Measurements from ENCODE around the gene TRIM5.
"Not testable (repeated sequence)": the region's sequence is repeated elsewhere in the genome, so short reads cannot be mapped to it uniquely, and the experiment has no call there.

TRIM5 gene, protein sequence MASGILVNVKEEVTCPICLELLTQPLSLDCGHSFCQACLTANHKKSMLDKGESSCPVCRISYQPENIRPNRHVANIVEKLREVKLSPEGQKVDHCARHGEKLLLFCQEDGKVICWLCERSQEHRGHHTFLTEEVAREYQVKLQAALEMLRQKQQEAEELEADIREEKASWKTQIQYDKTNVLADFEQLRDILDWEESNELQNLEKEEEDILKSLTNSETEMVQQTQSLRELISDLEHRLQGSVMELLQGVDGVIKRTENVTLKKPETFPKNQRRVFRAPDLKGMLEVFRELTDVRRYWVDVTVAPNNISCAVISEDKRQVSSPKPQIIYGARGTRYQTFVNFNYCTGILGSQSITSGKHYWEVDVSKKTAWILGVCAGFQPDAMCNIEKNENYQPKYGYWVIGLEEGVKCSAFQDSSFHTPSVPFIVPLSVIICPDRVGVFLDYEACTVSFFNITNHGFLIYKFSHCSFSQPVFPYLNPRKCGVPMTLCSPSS

DNA sequence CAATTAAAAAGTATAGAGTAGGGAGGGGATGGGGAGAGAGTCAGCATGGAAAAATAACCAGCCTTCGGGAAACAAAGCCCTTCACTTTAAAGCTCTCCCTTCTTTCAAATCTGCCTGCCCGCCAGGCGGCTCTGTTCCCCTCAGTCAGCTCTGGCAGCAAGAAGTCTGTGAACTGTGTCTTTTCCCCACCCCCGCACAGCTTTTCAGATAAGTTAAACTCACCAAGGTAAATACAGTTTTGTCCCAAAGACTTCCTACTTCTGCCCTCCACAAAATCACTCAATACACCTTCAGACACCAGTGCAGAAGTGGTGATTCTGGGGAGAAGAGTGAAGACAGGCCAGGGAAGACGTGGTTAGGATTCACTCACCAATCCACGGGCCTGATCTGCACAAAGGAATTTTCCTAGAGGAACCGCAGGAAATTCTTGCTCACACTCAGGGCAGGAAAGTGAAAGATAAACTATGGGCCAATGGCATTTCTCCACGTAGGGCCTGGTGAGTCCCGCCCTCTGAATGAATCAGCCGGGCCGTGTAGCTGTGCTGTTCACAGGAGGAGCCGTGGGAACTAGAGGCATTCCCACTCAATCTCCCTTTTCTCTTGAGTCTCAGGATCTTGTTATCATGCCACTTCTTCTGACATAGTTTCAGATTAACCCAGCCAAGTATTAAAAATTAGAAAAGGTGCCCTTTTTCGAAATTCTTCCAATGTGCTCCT, at the start of gene TRIM5:
TRIM5 (minus strand) TSS at position 429 of the 717 bp plus-strand sequence. CDS start 4,897 bp downstream, outside the sequence.
- DNase-seq = peak; percentile 55 to 80

DNA sequence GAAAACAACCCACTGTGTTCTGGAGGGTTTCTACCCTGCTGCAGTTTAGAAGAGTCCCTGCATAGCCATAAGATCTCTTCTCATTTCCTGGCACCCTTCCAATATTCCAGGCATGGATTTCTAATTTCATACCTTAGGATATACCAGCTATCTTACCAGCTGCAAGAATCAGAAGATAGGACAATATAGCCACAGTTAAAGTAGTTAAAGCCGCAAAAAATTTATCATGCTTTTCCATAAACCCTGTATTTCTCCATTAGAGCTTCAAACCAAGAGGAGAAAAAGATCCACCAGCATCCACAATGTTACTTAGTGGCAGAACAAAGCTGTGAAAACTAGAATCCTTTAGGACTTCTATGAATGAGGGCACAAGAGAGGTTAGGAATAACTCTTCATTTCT, 42.8 kb upstream of the TRIM5 start:
- no peak for DNase-seq

DNA sequence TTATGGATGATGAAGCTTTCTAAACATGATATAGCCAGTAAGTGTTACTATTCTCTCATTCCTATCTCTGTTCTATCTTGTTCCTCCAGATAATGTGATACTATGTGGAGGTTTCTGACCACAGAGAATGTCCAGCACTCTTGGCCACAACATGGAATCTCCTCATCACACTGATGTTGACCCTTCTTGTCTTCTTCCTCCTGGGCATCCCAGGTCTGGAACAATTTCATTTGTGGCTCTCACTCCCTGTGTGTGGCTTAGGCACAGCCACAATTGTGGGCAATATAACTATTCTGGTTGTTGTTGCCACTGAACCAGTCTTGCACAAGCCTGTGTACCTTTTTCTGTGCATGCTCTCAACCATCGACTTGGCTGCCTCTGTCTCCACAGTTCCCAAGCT, 41.5 kb upstream of the TRIM5 start:
- no peak for DNase-seq

DNA sequence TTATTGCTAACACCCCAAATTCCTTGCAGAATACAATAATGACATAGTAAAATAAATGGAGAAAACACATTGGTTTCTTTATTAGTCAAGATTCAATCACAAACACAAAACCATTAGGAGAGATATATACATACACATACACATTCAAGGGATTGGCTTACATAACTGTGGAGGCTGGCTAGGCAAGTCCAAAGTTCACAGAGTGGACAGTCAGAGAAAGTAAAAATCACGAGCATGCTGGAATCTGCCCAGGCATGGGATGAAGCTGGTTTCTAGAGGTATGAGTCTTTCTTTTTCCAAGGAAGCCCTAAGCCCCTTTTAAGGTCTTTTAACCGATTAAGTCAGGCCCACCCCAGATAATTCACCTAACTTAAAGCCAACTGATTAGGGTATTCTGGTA, 37.7 kb upstream of the TRIM5 start:
- no peak for DNase-seq

DNA sequence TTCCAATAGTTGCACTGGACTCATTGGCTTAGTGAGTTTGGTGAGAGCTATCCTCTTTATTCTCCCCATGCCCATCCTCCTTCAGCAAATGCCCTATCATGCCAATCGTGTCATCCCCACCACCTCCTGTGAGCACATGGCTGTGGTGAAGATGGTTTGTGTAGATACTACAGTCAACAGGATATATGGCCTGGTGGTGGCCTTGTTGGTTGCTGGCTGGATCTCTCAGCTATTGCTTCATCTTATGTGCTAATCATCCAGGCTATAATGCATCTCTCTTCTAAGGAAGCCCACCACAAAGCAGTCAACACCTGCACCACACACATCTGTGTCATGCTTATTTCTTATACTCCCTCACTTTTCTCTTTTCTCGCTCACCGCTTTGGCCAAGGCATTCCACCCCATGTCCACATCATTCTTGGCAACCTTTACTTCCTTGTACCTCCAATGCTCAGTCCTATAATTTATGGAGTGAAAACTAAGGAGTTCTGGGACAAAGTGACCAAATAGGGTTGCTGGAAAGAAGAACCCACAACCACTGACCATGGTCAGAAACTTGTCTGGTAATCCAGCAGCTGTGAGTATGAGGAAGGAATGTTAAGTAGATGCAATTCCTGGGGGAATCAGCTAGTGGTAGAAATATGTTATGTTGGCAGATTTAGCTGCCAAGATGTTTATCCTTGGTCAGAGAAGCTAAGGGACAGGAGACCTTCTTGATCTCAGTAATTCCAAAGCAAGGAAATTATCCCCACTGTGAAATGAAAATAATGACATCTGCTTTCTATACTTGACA, 35.0 kb upstream of the TRIM5 start:
- no peak for DNase-seq

DNA sequence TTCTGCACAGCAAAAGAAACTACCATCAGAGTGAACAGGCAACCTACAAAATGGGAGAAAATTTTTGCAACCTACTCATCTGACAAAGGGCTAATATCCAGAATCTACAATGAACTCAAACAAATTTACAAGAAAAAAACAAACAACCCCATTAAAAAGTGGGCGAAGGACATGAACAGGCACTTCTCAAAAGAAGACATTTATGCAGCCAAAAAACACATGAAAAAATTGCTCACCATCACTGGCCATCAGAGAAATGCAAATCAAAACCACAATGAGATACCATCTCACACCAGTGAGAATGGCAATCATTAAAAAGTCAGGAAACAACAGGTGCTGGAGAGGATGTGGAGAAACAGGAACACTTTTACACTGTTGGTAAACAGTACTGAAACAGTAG, 31.6 kb upstream of the TRIM5 start:
- DNase-seq = not testable (repeated sequence)

DNA sequence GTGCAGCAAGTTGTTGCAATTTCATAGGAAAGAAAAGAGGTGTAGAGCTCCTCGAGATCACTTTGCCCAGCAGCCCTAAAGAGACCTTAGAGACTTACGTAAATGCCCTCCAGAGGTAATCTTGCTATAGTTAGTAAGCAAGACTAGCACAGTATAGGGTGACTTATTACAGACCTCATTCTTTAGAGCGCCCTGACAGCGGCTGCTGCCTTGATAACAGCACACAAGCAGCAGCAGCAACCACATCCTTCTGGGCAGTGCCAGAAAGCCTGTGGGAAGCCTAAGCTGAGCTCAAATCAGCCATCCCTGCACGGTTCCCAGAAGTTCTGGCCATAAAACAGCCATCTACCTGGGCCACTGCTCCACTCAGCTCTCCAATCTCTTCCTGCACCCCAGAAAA, 28.8 kb upstream of the TRIM5 start:
- no peak for DNase-seq

DNA sequence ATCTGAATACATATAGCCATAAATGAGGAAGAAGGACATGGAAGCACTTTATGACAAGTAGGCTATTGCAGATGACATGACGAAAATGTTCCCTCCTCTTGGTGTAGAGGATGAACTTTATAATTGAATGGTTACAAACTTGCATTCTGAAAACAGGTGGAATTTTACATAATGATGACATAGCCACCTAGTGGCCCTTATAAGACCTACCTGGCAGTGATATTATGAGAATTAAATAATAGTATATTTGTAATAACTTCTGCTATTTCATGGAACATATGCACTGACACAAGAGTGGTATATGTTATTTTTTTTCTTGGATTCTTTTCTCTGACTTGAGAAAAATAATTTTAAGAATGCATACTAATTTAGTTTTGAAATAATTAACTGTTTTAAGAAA, 27.6 kb upstream of the TRIM5 start:
- no peak for DNase-seq

DNA sequence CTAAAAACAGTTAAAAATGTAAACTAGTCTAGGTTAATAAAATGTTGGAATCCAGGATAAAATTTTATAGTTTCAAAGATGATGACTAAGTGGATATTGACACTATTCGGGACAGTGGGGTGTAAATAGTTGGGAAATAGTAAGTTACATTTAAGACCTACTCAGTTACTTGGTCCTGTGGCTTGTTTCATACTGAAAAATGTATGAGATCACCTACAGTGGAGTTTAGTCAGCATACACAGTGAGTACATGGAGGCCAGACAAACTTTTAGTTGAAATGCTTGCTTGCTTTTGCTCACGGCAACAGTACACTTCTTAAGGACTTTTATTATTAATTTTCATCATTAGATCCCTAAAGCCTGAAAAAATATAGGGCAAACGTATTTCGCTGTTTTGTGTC, 20.8 kb upstream of the TRIM5 start:
- no peak for DNase-seq

DNA sequence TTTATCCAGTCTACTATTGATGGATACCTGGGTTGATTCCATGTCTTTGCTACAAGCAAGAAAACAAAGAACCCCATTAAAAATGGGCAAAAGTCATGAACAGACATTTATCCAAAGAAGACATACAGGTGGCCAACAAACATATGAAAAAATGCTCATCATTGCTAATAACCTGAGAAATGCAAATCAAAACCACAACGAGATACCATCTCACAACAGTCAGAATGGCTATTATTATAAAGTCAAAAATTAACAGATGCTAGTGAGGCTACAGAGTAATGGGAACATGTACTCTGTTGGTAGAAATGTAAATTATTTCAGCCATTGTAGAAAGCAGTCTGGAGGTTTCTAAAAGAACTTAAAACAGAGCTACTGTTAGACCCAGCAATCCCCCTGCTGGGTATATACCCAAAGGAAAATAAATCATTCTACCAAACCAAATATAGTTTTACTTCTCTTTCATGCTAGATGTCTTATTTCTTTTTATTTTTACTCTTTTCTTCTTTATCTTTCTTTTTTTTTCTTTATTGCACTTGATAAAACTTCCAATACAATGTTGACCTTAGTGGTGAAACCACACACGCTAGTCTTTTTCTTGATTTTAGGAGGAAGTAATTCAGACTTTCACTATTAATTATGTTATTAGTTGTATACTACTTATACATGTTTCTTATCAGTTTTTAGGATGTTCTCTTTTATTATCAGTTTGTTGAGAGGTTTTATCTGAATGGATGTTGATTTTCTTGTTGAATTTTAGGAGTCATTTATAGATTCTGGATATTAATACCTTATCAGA, 19.1 kb upstream of the TRIM5 start:
- no peak for DNase-seq

DNA sequence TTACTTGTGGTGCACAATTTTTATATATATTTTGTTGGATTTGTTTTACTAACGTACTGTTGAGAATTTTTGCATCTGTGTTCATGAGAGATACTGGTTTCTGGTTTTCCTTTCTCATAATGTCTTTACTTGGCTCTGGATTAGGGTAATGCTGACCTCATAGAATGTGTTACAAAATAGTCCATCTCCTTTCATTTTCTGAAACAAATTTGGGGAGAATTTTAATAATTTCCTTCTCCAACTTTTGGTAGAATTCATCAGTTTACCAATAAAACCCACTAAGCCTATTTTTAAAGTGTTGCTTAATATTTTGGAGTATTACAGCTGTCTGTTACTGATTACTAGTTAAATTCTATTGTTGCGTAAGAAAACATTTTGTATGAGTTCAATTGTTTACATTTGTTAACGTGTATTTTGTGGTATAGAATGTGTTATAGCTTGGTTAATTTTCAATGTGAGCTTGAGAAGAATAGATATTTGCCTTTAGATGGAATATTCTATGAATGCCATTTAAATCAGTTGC, 16.2 kb upstream of the TRIM5 start:
- DNase-seq = no peak

DNA sequence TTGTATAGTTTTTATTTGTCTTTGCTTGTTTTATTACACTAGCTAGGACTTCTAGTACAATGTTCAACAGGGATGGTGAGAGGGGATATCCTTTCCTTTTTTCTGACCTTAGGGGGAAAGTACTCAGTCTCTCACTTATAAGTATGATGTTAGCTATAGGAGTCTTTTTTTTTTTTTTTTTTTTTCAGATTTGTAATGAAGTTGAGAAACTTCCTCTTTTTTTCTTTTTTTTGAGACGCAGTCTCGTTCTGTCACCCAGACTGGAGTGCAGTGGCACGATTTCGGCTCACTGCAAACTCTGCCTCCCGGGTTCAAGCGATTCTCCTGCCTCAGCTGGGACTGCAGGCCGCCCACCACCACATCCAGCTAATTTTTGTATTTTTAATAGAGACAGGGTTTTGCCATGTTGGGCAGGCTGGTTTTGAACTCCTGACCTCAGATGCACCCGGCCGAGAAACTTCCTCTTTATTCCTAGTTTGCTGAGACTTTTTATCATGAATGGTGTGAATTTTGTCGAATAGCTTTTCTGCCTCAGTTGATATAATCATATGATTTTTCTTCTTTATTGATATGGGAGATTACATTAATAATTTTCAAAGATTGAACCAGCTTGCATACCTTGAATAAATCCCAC, 15.7 kb upstream of the TRIM5 start:
- peak in 1 of 2 donors; percentile 5 for DNase-seq

DNA sequence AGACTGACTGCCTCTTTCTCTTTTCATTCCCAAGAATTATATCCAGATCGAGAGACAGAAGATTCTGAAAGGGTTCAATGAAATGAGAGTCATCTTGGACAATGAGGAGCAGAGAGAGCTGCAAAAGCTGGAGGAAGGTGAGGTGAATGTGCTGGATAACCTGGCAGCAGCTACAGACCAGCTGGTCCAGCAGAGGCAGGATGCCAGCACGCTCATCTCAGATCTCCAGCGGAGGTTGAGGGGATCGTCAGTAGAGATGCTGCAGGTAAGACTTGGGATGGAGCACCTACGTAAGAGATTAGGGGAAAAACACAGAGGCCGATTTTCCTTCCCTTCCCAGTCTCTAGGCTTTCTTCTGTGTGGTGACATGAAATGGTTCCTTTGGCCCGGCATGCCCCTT, 13.4 kb upstream of the TRIM5 start:
- no peak for DNase-seq

DNA sequence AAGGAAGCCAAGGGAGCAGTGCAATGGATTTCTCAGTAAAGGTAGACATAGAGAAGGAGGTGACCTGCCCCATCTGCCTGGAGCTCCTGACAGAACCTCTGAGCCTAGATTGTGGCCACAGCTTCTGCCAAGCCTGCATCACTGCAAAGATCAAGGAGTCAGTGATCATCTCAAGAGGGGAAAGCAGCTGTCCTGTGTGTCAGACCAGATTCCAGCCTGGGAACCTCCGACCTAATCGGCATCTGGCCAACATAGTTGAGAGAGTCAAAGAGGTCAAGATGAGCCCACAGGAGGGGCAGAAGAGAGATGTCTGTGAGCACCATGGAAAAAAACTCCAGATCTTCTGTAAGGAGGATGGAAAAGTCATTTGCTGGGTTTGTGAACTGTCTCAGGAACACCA, 11.3 kb upstream of the TRIM5 start:
- no peak for DNase-seq

DNA sequence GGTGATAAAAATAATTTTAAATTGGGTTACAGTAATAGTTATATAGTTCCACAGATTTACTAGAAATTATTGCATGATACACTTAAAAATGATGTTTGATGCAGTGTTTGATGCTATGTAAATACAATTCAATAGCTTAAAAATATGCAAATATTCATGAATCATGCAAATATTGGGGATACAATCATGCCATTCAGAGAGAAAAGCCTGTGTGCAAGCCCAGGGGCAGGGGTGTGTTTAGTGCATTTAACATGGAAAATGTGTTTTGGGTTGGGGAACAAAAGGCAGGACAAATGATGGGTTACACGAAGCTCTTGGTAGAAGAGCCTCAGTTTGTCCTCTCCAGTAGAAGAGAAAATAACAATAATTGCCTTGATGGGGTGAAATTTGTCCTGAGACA, 10.7 kb upstream of the TRIM5 start:
- DNase-seq = no peak

DNA sequence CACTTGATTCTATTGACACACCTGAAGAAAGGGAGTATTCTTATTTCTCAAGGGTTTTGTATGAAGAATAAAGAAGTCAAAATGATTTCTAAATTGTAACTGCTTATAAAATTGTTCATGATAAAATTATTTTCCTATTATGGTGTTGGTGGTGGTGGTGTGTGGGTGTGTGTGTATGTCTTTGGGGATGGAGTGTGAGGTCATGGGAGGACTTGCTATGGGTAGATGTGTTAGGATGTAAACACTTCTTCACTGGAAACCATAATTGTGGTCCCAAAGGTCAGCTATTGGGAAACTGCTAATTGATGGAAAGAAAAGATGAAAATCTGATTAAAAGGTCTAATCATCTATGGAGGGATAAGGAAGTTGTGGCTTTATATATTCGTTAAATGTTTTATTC, 9.8 kb upstream of the TRIM5 start:
- no peak for DNase-seq

DNA sequence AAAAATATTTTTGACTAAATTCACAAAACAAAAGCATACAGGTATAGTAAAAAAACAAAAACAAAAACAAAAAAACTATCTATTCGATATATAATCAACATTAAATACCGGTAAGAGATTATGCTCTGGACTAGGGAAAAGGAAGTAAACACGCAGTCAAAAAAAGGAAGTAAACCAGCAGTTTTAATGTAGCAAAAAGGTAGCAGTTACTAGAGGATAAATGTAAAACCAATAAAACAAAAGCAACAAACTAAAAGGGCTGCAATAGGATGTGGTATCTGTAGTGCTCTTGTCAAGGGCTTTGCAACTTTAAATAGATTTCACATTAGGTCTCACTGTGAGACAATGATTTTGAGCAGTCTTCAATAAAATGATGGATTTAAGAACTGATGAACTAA, 7.1 kb upstream of the TRIM5 start:
- peak in 1 of 2 donors; percentile 57 for DNase-seq

DNA sequence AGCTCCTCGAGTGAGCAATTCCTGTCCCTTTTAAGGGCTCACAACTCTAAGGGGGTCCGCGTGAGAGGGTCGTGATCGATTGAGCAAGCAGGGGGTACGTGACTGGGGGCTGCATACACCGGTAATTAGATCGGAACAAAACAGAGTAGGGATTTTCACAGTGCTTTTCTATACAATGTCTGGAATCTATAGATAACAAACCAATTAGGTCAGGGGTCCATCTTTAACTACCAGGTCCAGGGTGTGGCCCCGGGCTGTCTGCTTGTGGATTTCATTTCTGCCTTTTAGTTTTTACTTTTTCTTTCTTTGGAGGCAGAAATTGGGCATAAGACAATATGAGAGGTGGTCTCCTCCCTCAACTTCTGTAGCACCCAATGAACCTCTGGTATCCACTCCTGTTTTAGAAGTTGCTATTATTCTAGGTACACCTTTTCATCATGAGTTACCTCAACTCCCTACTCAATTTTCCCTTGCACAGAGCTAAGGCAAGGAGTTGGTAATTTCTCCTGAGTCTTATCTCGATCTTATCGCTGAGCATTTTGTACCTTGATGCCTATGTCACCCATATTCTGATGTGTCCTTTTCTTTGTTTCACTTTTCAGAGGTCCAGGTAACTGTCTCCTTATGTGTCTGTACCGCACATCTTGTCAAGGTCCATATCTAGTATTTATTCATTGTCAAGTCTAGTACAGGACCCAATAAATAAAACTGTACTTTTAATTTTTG, 6.5 kb upstream of the TRIM5 start:
- not testable (repeated sequence) for DNase-seq

DNA sequence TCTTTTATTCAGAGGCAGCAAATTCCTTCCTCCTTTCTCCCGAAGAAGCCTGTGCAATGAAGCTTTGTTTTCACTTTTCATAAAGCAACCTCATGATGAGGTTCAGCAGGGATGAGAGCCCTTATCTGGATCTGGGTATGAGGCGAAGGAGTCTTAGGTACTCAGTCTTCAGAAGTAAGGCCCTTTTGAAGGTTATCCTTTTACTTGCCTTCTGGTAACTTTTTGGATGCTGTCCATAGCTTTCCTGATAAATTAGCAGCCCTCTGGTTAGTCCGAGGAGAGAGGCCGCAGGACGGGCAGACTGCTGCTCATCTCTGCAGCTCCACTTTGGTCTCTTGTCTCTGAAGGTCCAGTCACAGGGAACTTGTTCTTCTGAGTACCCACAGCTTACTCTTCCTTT, 5.9 kb upstream of the TRIM5 start:
- no peak for DNase-seq

DNA sequence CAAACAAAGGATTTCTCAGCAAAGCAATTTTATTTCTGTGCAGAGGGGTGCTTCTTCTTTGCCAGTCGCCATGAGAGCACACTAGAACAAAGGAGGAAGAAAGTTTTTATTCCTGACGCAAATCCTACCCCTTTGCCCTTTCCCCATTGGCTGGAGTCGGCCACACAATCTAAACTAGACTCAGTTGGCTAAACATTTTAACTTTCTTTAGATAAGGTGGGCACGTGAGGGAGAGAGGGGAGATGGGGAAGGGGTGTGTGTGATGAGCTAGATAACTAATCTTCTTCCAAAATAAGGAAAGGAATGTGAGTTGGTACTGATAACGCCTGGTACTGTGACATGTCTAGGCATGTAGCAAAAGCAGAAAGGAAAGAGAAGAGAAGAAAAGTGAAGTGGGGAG, 5.3 kb upstream of the TRIM5 start:
- DNase-seq = peak in 1 of 2 donors; percentile 28

DNA sequence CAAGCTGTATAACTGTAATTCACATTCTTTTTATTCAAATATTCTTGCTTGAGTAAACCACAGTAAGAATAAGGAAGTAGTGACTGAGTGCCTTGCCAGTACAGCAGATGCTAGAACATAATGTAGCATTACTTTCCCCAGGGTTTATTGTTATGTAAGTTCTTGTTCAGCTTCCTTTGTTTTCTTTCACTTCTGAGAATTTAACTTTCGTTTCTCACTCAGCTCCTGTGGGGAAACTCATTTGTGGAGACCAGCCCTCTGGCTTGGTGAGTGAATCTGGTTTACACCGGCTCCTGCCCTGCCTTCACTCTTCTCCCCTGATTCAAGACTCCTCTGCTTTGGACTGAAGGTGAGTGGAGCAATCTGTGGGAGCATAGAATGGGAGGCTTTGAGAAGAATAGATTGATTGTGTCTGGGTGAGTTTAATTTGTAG, 4.7 kb upstream of the TRIM5 start, which contains the start of gene TRIM22:
TRIM22 (plus strand) TSS at position 240 of the 433 bp plus-strand sequence. CDS start 6,443 bp downstream, outside the sequence.
- peak in 1 of 2 donors; percentile 92 for DNase-seq
